Fibroblast of the conjunctiva (primary cell): ENCODE measurements around the gene SLC25A29.

Experiments
- DNase-seq: peaks from one replicate; pipeline ENCODE4 v3.0.0-alpha.2; 2010; ENCODE audit warnings: low read depth

Gene SLC25A29

DNA sequence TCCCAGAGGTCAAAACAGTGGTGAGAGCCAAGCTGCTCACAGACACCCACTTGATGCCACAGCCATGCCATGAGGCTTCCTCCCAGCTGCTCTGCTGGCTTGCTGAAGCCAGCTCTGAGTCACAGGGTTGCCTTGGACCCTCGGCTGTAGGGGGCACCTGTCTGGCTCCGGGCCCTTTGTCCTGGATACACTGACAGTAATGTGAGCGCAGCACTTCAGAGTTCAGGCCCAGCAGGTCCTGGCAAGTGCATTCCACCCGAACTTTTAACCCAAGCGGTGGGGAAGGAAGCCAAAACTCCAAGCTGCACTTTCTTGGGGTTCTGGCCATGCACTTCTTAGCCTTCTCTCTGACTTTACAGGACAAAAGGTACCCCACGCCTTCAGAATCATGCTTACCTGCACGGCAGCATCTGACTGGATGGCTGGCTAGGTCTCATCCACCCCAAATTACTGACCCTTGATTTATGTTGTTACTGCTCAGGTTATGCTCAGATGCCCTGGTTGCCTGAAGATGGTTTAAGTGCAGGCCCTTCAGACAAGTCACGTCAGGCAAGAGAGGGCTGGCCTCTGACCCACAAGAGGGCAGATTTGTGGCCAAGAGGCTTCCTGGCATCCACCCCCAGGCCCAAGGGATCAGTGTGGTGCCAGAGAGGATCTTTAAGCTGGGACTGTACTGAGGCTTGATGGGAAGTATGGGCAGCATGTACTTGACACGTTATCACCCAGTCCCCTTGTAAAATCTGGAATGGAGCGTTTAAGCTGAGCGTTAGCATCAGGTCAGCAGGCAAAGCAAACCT lies 24.8 kb downstream of the SLC25A29 start:
- no peak for DNase-seq

DNA sequence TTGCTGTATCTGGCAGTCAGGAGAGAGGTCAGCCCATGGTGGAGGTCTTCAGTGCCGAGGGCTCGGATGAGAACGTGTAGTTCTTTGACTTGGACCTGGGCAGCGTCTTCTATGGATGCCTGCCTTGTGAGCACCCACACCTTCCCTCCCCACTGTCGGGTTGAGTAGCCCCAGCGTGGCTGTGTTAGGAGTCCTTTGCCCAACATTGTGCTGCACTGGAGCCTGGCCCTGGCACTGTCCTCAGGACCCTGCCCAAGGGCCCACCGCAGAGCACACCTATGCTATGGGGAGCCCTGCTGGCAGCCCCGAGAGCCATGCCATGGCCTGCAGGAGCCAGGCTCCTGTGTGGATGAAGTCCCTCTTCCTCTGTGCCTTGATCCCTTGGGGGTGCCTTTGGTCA lies 26.7 kb downstream of the SLC25A29 start:
- DNase-seq = no peak

DNA sequence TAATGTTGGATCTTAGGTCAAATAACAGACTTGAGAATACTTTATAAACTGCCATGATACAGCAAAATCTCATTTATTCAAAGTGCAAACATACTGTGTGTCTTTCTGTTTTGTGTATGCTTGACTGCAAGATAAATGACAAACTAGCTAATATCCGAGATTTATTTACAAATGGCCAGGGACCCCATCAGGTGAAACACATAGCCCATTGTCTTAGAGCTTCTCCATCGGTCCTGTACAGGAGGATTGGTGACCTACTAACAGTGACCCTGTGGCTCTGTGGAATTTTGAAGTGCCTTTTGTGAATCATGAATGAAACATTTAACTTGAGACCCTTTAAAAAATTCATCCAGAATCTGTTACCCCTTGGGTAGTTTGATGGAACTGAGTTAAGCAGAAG lies 27.1 kb downstream of the SLC25A29 start:
- DNase-seq = no peak

DNA sequence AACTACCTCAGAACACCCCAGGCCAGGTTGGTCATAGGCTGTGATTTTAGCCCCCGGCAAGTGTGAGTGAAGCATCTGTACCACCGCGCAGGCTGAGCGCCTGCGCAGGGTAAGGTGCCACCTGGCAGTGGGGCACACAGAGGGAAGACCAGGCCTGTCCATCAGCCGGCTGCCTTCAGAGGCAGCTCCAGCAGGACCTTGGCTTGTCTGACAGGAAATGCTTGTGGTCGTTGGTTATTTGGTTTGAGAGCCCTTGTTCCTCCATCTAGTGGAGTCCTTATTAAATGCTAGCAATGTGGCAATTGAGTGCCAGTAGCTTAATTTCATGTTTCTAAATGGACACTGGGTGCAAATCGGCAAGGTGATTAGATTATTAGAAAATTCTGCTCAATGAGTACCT lies 27.5 kb downstream of the SLC25A29 start:
- DNase-seq = no peak

DNA sequence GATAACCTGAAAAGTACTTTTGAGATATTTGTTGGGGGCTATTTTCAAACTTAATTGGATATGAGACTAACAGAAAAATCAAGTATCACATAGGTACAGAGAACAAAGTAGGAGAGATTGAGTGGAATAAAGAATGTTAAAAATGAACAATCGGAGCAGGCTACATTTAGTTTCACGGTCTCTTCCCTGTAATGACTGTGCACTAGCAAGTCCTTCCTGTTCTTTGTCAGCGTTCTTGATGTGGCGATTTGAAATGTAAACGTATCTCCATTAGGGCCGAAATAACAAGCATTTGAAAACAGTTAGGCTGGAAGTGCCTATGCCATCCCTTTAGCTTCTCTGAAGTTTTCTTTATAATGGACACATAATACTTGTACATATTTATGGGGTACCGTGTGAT lies 31.0 kb downstream of the SLC25A29 start:
- DNase-seq = no peak

DNA sequence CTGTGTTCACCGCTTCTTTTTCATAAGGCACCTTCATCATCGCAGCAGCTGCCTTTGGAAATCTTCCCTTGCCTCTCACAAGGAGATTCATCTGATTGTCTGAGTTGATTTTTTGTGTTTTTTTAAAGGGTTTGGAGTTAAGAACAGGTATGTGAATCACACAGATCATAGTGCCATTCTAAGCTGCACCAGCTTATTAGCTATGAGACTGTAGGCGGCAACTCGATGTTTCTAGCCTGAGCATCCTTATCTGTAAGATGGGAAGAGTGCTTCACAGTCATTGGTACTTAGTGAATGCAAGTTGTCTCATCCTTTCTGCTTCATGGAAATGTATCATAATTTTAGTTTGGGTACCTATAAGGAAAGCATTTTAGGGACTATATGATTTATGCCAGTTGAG lies 32.0 kb downstream of the SLC25A29 start:
- DNase-seq = no peak

DNA sequence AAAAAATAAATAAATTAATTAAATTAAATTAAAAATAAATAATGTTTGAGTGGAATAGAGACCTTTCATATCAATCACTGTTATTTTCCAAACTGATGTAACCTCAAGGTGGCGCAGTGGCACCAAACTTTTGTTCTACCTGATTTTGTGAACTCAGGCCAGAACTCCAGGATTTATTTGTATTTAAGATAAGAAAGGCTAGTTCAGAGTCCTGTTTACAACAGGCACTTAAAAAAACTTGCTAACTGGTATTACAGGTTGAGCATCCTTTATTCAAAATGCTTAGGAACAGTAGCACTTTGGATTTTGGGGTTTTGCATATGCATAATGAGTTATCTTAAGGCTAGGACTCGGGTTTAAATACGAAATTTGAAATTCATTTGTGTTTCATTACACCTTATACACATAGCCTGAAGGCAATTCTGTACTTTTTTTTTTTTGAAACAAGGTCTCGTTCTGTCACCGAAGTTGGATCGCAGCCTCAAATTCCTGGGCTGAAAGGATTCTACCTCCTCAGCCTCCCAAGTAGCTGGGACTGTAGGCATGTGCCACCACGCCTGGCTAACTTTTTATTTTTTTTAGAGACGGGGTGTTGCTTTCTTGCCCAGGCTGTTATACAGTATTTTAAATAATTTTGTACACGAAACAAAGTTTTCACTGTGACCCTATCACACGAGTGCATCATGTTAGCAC lies 34.9 kb downstream of the SLC25A29 start:
- no peak for DNase-seq

DNA sequence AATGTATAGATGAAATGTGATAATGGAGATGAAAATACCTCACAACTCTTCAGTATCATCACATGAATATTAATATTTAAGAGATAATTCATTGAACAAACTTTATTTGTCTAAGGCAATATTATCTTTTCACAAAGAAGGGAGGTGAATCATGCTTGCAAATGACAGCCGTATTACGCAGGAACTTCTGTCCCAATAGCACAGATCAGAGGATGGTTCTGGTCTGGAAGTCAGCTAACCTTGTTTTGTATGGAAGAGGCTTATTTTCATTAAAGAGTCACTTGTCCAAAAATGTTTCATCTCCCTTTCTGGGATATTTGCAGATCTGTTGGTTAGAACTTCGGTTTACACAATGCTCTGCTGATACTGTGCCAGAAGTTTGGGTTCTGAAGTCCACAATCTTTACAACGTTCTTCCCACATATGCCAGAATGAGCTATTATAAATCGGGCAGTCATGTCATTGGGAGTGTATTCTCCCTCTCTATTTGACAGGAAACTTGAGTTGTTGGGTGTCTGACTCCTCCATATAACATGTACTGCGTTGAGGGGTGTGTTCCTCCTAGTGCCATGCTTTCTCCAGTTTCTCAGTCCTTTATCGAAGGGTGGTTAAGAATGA lies 37.5 kb downstream of the SLC25A29 start:
- DNase-seq = no peak

DNA sequence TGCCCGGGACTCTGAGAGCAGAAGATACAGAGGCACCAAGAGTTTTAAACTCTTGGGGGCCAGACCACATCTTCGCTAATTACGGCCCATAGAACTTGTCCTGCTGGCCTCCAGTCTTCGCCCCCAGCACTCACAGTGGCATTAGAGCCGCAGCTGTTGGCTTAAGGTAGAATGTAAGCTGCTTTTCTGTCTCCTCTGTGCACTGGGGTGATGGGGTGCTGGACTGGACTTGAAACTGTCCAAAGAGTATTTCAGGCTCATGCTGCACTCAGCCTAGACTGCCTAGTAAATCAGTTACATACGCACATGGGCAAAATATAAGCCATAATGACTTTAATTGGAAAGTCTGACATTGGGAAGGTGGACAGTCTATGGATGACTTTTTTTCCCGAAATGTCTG lies 38.3 kb downstream of the SLC25A29 start:
- no peak for DNase-seq

DNA sequence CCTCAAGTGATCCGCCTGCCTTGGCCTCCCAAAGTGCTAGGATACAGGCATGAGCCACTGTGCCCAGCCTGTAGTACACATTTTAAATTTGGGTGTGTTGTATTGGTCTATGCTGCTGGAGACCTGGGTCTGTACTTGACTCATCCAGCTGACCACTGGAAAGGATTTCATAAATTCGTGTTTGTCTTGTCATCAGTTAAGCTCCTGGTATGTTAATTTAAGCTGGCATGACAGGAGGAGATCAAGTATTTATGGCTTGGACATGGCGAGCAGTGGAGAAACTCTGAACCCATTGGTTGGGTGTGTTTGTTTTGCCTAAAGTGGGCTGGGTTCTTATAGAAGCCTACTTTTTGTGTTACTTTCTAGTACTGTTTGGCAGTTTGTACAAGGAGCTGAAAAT lies 43.1 kb downstream of the SLC25A29 start:
- DNase-seq = no peak

DNA sequence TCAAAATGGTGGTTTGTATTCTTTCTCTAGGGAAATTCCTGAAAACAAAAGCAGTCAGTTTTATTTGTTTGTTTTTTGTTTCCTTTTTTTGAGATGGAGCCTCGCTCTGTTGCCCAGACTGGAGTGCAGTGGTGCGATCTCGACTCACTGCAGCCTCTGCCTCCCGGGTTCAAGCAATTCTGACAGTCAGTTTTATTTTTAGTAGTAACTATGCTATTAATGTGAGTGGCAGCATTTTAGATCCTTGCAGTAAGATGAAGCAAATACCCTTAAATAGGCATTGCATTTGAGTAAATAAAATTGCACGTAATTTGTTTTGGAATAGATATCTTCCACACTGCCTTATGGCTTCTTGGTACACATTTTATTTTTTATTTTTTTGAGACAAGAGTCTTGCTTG lies 43.7 kb downstream of the SLC25A29 start:
- DNase-seq = no peak

DNA sequence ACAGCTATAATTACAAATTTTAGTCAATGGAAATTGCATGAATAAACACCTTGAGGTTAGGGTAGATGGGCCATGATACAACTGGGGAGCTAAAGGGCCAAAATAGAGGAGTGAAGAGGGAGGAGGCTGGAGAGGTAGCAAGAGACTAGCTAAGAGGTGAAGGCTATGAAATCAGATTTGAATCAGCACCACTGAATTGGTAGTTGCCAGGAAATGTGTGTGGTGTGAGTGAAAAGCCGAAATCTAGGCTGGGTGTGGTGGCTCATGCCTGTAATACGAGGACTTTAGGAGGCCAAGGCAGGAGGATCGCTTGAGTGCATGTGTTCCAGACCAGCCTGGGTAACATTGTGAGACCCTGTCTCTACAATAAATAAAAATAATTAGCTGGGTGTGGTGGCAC lies 44.6 kb downstream of the SLC25A29 start:
- no peak for DNase-seq

DNA sequence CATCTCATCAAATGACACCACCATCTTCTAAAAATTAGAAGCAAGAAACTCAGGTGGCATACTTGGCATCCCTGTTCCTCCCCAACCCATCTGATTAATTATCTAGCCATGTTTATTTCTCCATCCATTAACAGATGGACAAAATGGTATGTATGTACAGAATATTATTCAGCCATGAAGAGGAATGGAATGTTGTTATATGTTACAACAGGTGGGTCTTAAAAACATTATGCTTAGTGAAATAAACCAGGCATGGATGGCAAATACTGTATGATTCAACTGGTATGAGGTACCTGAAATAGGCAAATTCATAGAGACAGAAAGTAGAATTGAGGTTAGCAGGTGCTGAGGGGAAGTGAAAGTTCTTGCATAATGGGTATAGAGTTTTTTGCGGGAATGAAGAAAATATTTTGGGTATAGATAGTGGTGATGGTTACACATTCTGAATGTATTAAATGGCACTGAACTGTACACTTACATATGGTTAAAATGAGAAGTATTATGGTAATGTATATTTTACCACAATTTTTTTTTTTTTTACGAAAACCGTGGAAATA lies 49.8 kb downstream of the SLC25A29 start:
- DNase-seq = no peak

DNA sequence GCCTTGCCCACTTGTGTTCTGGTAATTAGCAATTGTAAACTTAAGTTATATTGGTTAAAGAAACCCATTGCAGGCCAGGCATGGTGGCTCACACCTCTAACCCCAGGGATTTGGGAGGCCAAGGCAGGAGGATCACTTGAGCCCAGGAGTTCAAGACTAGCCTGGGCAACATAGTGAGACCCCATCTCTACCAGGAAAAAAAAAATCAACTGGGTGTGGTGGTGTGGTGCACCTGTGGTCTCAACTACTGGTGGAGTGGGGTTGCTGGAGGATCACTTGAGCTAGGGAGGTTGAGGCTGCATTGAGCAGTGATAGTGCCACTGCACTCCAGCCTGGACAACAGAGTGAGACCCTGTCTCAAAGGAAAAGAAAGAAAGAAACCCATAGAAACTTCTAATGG lies 53.6 kb downstream of the SLC25A29 start:
- no peak for DNase-seq

DNA sequence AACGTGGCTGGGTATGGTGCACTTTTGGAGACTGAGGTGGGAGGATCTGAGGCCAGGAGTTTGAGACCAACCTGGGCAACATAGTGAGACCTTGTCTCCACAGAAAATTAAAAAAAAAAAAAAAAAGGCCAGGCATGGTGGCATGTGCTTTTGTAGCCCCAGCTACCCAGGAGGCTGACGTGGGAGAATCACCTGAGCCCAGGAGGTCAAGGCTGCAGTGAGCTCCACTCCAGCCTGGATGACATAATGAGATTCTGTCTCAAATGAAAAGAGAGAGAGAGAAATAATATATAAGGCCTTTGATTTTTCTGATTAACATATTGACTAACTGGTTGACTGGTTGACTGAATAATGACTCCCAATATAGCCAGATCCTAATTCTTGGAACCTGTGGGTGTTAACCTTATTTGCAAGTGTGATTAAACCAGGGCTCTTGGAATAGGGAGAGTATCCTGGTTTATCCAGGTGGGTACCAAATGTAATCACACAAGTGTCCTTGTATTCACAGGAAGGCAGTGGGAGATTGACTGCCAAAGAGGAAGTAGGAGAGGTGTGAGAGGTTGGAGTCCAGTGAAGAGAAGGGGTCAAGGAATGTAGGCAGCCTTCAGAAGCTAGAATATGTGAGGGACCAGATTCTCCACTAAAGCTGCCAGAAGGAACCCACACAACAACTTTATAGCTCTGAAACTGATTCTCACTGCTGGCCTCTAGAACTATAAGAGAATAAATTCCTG lies 55.3 kb downstream of the SLC25A29 start:
- no peak for DNase-seq

DNA sequence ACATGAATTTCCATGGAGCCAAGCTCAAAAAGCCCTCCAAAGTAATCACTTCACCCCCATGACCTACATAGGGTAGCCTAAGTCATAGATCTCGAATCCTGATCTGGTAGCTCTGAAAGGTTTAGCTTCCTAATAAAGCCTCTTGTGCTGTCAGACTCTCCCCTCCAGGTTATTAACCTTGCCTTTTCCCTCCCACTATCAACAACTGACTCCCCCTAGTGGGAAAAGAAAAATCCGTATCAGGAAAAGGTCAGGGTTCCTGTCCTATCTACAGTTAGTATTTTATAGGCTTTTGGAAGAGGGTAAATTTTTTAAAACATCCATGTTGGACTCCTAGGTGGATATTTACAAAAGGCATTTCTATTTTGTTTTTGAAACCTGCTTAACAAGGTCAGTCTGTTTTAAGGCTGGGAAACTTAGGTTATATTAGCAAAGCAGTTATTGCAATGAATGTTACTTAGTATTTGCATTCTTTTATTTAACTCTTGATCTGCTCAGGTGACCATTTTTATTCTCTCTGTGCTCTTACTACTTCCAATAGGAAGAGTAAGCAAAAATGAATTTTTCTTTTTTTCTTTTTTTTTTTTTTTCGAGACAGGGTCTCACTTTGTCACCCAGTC lies 59.3 kb downstream of the SLC25A29 start:
- no peak for DNase-seq

DNA sequence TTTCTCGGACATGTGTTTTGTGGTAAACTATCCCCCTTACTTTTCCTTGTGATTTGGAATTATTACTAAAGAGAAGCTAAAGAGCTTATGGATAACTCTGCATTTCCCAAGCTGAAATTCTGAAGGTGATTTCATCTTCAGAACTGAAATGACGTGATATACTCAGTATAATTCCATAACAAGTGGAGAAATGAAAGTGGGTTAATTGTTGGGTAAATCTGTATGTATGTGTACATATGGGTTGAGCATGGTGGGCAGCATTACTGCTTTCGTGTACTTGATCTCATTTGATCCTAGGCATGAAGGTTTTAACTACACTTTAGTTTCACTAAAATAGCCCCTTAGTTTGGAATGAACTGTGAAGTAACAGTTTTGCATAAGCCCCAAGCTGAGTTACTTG lies 63.2 kb downstream of the SLC25A29 start:
- DNase-seq = no peak

DNA sequence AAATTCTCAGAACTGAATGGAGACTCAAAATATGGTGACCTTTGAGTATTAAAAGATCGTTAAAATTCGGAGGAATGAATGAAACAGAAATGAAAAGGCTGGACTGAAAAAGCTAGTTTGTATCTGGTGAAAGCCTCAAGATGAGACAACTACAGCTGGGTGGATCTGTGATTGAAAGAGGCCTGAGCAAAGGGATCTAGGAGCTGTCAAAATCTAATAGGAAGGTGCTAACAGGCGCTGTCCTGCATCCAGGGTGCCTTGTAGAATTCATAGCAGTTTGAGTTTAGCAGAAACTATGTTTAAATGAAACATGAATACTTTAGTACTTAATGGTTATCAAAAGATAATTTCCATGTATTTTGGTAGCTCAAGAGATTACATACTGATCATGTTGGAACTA lies 65.0 kb downstream of the SLC25A29 start:
- DNase-seq = no peak
